GM18498 (cell line): ENCODE data around the gene KRT5.

Experiments
- ATAC-seq: cut with Tn5 transposase; IDR thresholded peaks from one replicate; pipeline ENCODE4 v1.9.1; 2021; ENCODE audit warnings: mild to moderate bottlenecking, moderate library complexity; ENCODE audit not compliant: unreplicated experiment

Gene KRT5

GRCh38 chr12:52519826-52520662 lies at the start of gene KRT5:
KRT5 (minus strand) TSS chr12:52520394; CDS start chr12:52520296, 98 bp downstream.
- ATAC-seq = no peak

GRCh38 chr12:52568111-52568510 lies 47.9 kb upstream of the KRT5 start:
- ATAC-seq = no peak

GRCh38 chr12:52566847-52567291 lies 46.7 kb upstream of the KRT5 start:
- no peak for ATAC-seq

GRCh38 chr12:52564582-52564981 lies 44.4 kb upstream of the KRT5 start:
- ATAC-seq = no peak

- no peak for ATAC-seq
These were observed 41.8 kb upstream of the KRT5 start for GRCh38 chr12:52561880-52562449.

- no peak for ATAC-seq
These were observed 39.8 kb upstream of the KRT5 start for GRCh38 chr12:52559979-52560378.

GRCh38 chr12:52558781-52559445 lies 38.7 kb upstream of the KRT5 start:
- no peak for ATAC-seq

GRCh38 chr12:52557476-52557875 lies 37.3 kb upstream of the KRT5 start:
- ATAC-seq = no peak

GRCh38 chr12:52555577-52555976 lies 35.4 kb upstream of the KRT5 start:
- no peak for ATAC-seq

- ATAC-seq = no peak
These were observed 32.5 kb upstream of the KRT5 start, which contains the start of gene KRT71 for GRCh38 chr12:52552681-52553195. KRT71 (minus strand) TSS chr12:52553145; CDS start chr12:52553077, 68 bp downstream.

- no peak for ATAC-seq
These were observed 31.9 kb upstream of the KRT5 start for GRCh38 chr12:52552055-52552454.

GRCh38 chr12:52551216-52551865 lies 31.1 kb upstream of the KRT5 start:
- no peak for ATAC-seq

- ATAC-seq = no peak
These were observed 25.9 kb upstream of the KRT5 start for GRCh38 chr12:52546126-52546525.

GRCh38 chr12:52543985-52544883 lies 24.0 kb upstream of the KRT5 start:
- ATAC-seq = no peak

- ATAC-seq = no peak
These were observed 22.7 kb upstream of the KRT5 start for GRCh38 chr12:52542785-52543318.

- no peak for ATAC-seq
These were observed 22.0 kb upstream of the KRT5 start for GRCh38 chr12:52542157-52542556.

GRCh38 chr12:52541709-52542108 lies 21.5 kb upstream of the KRT5 start:
- ATAC-seq = no peak

- no peak for ATAC-seq
These were observed 20.3 kb upstream of the KRT5 start for GRCh38 chr12:52540531-52540930.

GRCh38 chr12:52539821-52540173 lies 19.6 kb upstream of the KRT5 start:
- no peak for ATAC-seq
